Mesenchymal stem cell (in vitro differentiated cells and primary cell): ENCODE data around the gene CFAP100.

ENCODE experiments used
- DNase-seq: peaks from one replicate; pipeline ENCODE4 v3.0.0-alpha.2; 2013
- H2AFZ ChIP-seq: one replicate; pipeline ENCODE4 v1.6.1; 2013; ENCODE audit warnings: low read depth, mild to moderate bottlenecking, control low read depth, inconsistent platforms, low read length, moderate library complexity
- H2AK5ac ChIP-seq: 2 replicates; pipeline ENCODE4 v1.6.1; 2013; ENCODE audit warnings: low read length, moderate library complexity, mild to moderate bottlenecking, inconsistent platforms; ENCODE audit not compliant: severe bottlenecking
- H2BK120ac ChIP-seq: one replicate; pipeline ENCODE4 v1.6.1; 2013; ENCODE audit warnings: low read depth, mild to moderate bottlenecking, inconsistent platforms, low read length, moderate library complexity
- H2BK12ac ChIP-seq, 2 experiments: one replicate each; pipeline ENCODE4 v1.6.1; 2013; ENCODE audit warnings: inconsistent platforms in 2 of 2, low read length in 2 of 2, mild to moderate bottlenecking in 2 of 2, moderate library complexity in 2 of 2, control low read depth in 1 of 2
- H2BK15ac ChIP-seq: one replicate; pipeline ENCODE4 v1.6.1; 2013; ENCODE audit warnings: mild to moderate bottlenecking, low read depth, inconsistent platforms; ENCODE audit not compliant: poor library complexity, severe bottlenecking
- H2BK5ac ChIP-seq: 2 replicates; pipeline ENCODE4 v1.6.1; 2013; ENCODE audit warnings: low read depth, mild to moderate bottlenecking, low read length, control low read depth, inconsistent platforms; ENCODE audit not compliant: poor library complexity, severe bottlenecking
- H3K14ac ChIP-seq, 2 experiments: one replicate each; pipeline ENCODE4 v1.6.1; 2013; ENCODE audit warnings: inconsistent platforms in 2 of 2, low read length in 2 of 2, control low read depth in 1 of 2, mild to moderate bottlenecking in 1 of 2, moderate library complexity in 1 of 2
- H3K18ac ChIP-seq, 2 experiments: one replicate each; pipeline ENCODE4 v1.6.1; 2013; ENCODE audit warnings: inconsistent platforms in 2 of 2, low read length in 2 of 2, control low read depth in 1 of 2, low read depth in 1 of 2, mild to moderate bottlenecking in 1 of 2
- H3K23ac ChIP-seq, 2 experiments: one replicate each; pipeline ENCODE4 v1.6.1; 2013; ENCODE audit warnings: inconsistent platforms in 2 of 2, low read length in 2 of 2, mild to moderate bottlenecking in 2 of 2, moderate library complexity in 2 of 2, control low read depth in 1 of 2
- H3K27ac ChIP-seq: 2 replicates; pipeline ENCODE4 v1.5.1; 2013; ENCODE audit warnings: mild to moderate bottlenecking, moderate library complexity, low read length, control low read depth, inconsistent platforms; ENCODE audit not compliant: poor library complexity, severe bottlenecking
- H3K27me3 ChIP-seq, 2 experiments: 2 replicates each; pipeline versions ENCODE4 v1.6.1 to v1.7.0; 2013; ENCODE audit warnings: low read length in 2 of 2, mild to moderate bottlenecking in 2 of 2, moderate library complexity in 2 of 2, control low read depth in 1 of 2, inconsistent platforms in 1 of 2; ENCODE audit not compliant: control insufficient read depth in 1 of 2, insufficient read depth in 1 of 2
- H3K36me3 ChIP-seq, 2 experiments: 2 replicates each; pipeline versions ENCODE4 v1.6.1 to v1.7.0; 2013; ENCODE audit warnings: low read length in 2 of 2, control low read depth in 1 of 2, inconsistent platforms in 1 of 2, low read depth in 1 of 2, mild to moderate bottlenecking in 1 of 2; ENCODE audit not compliant: insufficient read depth in 2 of 2, control insufficient read depth in 1 of 2
- H3K4ac ChIP-seq, 2 experiments: one replicate each; pipeline ENCODE4 v1.6.1; 2013; ENCODE audit warnings: inconsistent platforms in 2 of 2, low read length in 2 of 2, mild to moderate bottlenecking in 2 of 2, moderate library complexity in 2 of 2, control low read depth in 1 of 2, low read depth in 1 of 2
- H3K4me1 ChIP-seq: 2 replicates; pipeline ENCODE4 v1.6.1; 2013; ENCODE audit warnings: low read depth, low read length, control low read depth; ENCODE audit not compliant: control insufficient read depth, insufficient read depth
- H3K4me2 ChIP-seq: 2 replicates; pipeline ENCODE4 v1.6.1; 2013; ENCODE audit warnings: low read length, mild to moderate bottlenecking, inconsistent platforms; ENCODE audit not compliant: poor library complexity, severe bottlenecking
- H3K4me3 ChIP-seq, 2 experiments: 2 replicates each; pipeline versions ENCODE4 v1.5.1 to v1.7.0; 2013; ENCODE audit warnings: low read length in 2 of 2, mild to moderate bottlenecking in 2 of 2, control low read depth in 1 of 2, low read depth in 1 of 2; ENCODE audit not compliant: insufficient read depth in 1 of 2
- H3K79me1 ChIP-seq: replicated peaks from 2 replicates; pipeline ENCODE4 v1.6.1; 2013; ENCODE audit warnings: mild to moderate bottlenecking, control low read depth, low read length, inconsistent platforms; ENCODE audit not compliant: poor library complexity, severe bottlenecking
- H3K9ac ChIP-seq: 2 replicates; pipeline ENCODE4 v1.7.0; 2013; ENCODE audit warnings: mild to moderate bottlenecking, low read length, moderate library complexity
- H3K9me3 ChIP-seq: 2 replicates; pipeline ENCODE4 v1.7.0; 2013; ENCODE audit warnings: mild to moderate bottlenecking, low read length; ENCODE audit not compliant: control insufficient read depth
- H4K8ac ChIP-seq: one replicate; pipeline ENCODE4 v1.6.1; 2013; ENCODE audit warnings: inconsistent platforms, mild to moderate bottlenecking, low read length, moderate library complexity
- H4K91ac ChIP-seq: one replicate; pipeline ENCODE4 v1.6.1; 2013; ENCODE audit warnings: mild to moderate bottlenecking, low read length, inconsistent platforms
- WGBS: methylation state at CpG from one replicate; pipeline ENCODE4 v1.1.7; 2013; ENCODE audit warnings: mixed read lengths; 5-methylcytosine and 5-hydroxymethylcytosine counted together

The CFAP100 gene

DNA sequence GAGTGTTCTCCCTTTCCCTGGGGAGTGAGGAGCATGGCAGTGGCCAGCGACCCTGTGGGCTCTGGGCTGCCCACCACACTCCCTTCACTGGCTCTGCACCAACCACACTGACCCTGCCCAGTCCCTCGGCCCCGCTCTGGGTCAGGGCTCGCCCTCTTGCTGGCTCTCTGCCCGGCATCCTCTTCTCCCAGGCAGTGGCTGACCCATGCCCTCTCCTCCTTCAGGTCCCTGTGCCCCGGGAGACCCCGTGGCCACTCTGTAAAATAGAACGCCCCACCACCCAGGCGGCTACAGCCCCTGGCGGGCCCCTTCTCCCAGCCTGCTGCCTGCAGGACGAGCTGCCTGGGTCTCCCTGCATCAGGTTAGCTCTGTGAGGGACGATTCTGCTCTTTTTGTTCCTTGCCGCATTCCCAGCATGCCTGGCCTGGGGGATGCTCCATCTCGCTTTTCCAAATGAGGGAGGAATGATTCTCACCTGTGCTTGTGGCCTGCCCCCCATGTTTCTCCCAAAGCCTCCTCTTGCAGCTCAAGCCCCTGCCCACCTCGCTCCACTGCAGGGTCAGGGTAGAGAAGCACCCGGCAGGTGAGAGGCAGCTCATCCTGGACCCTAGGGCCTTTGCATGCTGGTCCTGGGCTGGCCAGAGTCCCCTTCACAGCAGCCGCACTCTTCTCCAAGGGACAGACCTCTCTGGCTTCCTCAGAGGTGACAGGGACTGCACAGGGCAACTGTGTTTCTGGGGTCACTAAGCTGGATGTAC lies 14.5 kb upstream of the CFAP100 start:
- H3K79me1 ChIP-seq = no peaks in the 10 kb centered on the region
- H3K9ac ChIP-seq = no peak overlapping the region
- H3K4me2 ChIP-seq = no peak overlapping the region
- no peak overlapping the region for H3K4me3 ChIP-seq
- no peak overlapping the region for H3K4ac ChIP-seq
- H2AK5ac ChIP-seq = no peak overlapping the region
- no peak overlapping the region for H4K8ac ChIP-seq
- H3K4me1 ChIP-seq = no peaks in the 10 kb centered on the region
- H2BK5ac ChIP-seq = no peak overlapping the region
- H3K27me3 ChIP-seq = peaks cover 17 to 26% of the 10 kb centered on the region in 2 experiments
- H3K27ac ChIP-seq = no peak overlapping the region
- H3K18ac ChIP-seq = no peak overlapping the region
- no peak overlapping the region for H2BK12ac ChIP-seq
- peaks cover 6% of the 10 kb centered on the region for H3K9me3 ChIP-seq
- H3K14ac ChIP-seq = no peak overlapping the region
- H3K36me3 ChIP-seq = no peaks in the 10 kb centered on the region
- DNase-seq = no peak
- H2BK15ac ChIP-seq = no peak overlapping the region
- 80% methylated on average over 17 of the region's 17 CpGs for WGBS
- H2AFZ ChIP-seq = no peak overlapping the region
- no peak overlapping the region for H3K23ac ChIP-seq
- no peak overlapping the region for H4K91ac ChIP-seq
- H2BK120ac ChIP-seq = no peak overlapping the region

DNA sequence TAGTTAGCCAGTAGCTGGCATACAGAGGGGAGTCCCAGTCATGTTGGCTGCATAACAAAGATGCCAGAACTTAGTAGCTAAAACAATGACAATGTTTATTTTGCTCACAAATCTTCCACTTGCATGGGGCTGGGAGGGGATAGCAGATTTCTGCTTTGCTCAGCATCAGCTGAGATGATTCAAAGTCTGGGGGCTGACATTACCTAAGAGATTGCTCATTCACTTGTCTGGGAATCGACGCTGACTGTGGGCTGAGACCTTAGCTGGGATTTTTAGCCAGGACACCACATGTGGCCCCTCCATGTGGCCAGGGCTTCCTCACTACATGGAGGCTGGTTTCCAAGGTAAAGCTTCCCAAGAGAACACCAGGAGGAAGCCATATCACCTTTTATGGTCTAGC lies 12.7 kb upstream of the CFAP100 start:
- Histone ChIP-seq H3K79me1 (no peaks in the 10 kb centered on the region), H3K27me3 (peaks cover 10 to 29% of the 10 kb centered on the region in 2 experiments), H2BK5ac (no peak overlapping the region), H3K36me3 (no peaks in the 10 kb centered on the region), H2AFZ (no peak overlapping the region), H4K91ac (no peak overlapping the region), H3K4me1 (no peaks in the 10 kb centered on the region), H2AK5ac (no peak overlapping the region), H2BK15ac (no peak overlapping the region), H2BK120ac (no peak overlapping the region), H3K27ac (no peak overlapping the region), H3K18ac (no peak overlapping the region), H3K4me2 (no peak overlapping the region), H3K4me3 (no peak overlapping the region), H3K4ac (no peak overlapping the region), H3K9ac (no peak overlapping the region), H4K8ac (no peak overlapping the region), H3K23ac (no peak overlapping the region), H3K9me3 (peaks cover 6% of the 10 kb centered on the region), H2BK12ac (no peak overlapping the region), H3K14ac (no peak overlapping the region)
- DNase-seq = no peak
- 27% methylated on average over 2 of the region's 2 CpGs for WGBS

DNA sequence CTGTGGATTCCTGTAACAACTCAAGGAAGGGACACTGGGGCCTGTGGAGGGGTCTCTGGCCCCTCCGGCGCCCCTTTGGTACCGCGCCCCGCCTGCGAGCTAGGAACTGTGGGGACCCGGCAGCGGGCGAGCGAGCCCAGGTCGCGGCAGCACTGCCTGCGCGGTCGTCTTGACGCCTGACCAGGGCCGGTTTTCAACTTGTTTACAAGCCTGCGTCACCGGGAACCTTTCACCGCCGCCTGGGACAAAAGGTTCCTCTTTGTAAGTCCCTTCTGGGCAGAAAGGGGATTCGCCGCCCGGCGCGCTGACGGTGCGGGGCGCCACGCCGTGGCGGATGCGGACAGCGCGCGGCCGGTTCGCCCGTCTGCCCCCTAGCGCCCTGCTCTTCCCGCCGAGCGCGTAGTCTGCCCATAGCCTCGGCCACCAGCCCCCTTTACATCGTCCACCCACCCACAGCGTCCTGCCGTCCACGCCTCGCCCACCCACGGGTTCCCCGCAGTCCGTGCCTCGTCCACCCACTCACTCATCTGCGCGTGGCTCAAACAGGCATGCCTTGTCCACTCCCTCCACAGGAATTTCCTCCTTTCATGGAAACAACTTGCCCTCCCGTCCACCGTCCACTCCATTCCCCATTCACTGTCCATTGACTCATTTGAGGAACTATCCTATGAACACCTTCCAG lies 5.5 kb upstream of the CFAP100 start:
- 8% methylated on average over 58 of the region's 58 CpGs for WGBS

DNA sequence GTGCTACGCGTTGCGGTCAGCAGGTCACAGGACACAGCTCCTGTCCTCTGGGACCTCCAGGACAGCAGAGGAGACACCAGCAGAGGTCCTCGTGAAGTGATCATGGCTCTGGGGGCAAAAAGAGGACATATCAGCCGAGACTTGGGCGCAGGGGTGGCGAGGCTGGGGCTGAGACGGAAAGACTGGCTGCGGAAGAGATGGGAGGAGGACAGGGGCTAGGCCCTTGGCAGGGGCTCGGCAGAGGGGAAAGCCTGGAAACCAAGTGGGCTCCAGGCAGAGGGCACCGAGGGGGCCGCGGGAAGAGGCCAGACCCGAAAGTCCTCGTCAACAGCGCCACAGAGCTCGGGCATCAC lies 4.9 kb upstream of the CFAP100 start:
- no peak for DNase-seq
- H2BK12ac ChIP-seq = peak overlapping the region in 1 of 2 experiments; percentile 59
- no peak overlapping the region for H4K8ac ChIP-seq
- peak overlapping the region; percentile 2 for H4K91ac ChIP-seq
- H3K4me1 ChIP-seq = peaks cover 14% of the 10 kb centered on the region
- H2BK5ac ChIP-seq = no peak overlapping the region
- H3K9me3 ChIP-seq = no peaks in the 10 kb centered on the region
- peak overlapping the region; percentile 94 for H3K9ac ChIP-seq
- H3K4me3 ChIP-seq = no peak overlapping the region
- 69% methylated on average over 14 of the region's 17 CpGs for WGBS
- H2AK5ac ChIP-seq = no peak overlapping the region
- H2AFZ ChIP-seq = no peak overlapping the region
- H3K23ac ChIP-seq = no peak overlapping the region
- H3K4me2 ChIP-seq = peak overlapping the region; percentile 95
- H3K4ac ChIP-seq = no peak overlapping the region
- H3K79me1 ChIP-seq = no peaks in the 10 kb centered on the region
- no peaks in the 10 kb centered on the region for H3K36me3 ChIP-seq
- H3K18ac ChIP-seq = peak overlapping the region in 1 of 2 experiments; percentile 61
- no peak overlapping the region for H3K14ac ChIP-seq
- H3K27me3 ChIP-seq = peaks cover 51 to 60% of the 10 kb centered on the region in 2 experiments
- H2BK120ac ChIP-seq = no peak overlapping the region
- H3K27ac ChIP-seq = no peak overlapping the region
- H2BK15ac ChIP-seq = no peak overlapping the region

More for the DNA sequence above, 5.5 kb upstream of the CFAP100 start:
- no peaks in the 10 kb centered on the region for H3K79me1 ChIP-seq
- peak; percentile 89 for DNase-seq
- H3K9me3 ChIP-seq = no peaks in the 10 kb centered on the region
- peak overlapping the region; percentile 42 for H2BK120ac ChIP-seq
- H3K23ac ChIP-seq = no peak overlapping the region
- H3K18ac ChIP-seq = peak overlapping the region; percentile 37 to 61
- H3K9ac ChIP-seq = peak overlapping the region; percentile 94
- peak overlapping the region; percentile 50 to 77 for H3K4me3 ChIP-seq
- peaks cover 10% of the 10 kb centered on the region for H3K4me1 ChIP-seq
- H2AFZ ChIP-seq = peak overlapping the region; percentile 84
- peak overlapping the region; percentile 86 to 94 for H3K14ac ChIP-seq
- H3K27ac ChIP-seq = no peak overlapping the region
- peak overlapping the region; percentile 91 for H4K8ac ChIP-seq
- no peak overlapping the region for H2BK5ac ChIP-seq
- no peaks in the 10 kb centered on the region for H3K36me3 ChIP-seq
- peaks cover 47 to 55% of the 10 kb centered on the region in 2 experiments for H3K27me3 ChIP-seq
- H2AK5ac ChIP-seq = no peak overlapping the region
- peak overlapping the region in 1 of 2 experiments; percentile 67 for H2BK12ac ChIP-seq
- H3K4me2 ChIP-seq = peak overlapping the region; percentile 95
- H4K91ac ChIP-seq = peak overlapping the region; percentile 2
- peak overlapping the region in 1 of 2 experiments; percentile 1 for H3K4ac ChIP-seq
- H2BK15ac ChIP-seq = peak overlapping the region; percentile 44
